DMS114 treated with DMSO at 0.1 percent for 48 hours (cell line): ENCODE data around the gene LYSMD1.

ENCODE experiments used
- DNase-seq: peaks from one replicate; lab custom pipeline; 2025; ENCODE audit not compliant: unreplicated experiment; lab: John Stamatoyannopoulos, UW

Gene LYSMD1

GRCh38 chr1:151142411-151143056 is 23.2 kb downstream of the LYSMD1 start:
- no peak for DNase-seq

- no peak for DNase-seq
These were observed 27.9 kb downstream of the LYSMD1 start for GRCh38 chr1:151137789-151138188.

- DNase-seq, result no peak
These were observed 30.0 kb downstream of the LYSMD1 start for GRCh38 chr1:151135433-151136385.

- DNase-seq, result no peak
These were observed 30.7 kb downstream of the LYSMD1 start for GRCh38 chr1:151134991-151135390.

GRCh38 chr1:151134396-151134795 is 31.3 kb downstream of the LYSMD1 start:
- DNase-seq, result no peak

GRCh38 chr1:151133018-151133806 is 32.5 kb downstream of the LYSMD1 start:
- DNase-seq, result no peak

GRCh38 chr1:151132335-151133017 is 33.2 kb downstream of the LYSMD1 start:
- DNase-seq, result no peak

- DNase-seq, result no peak
These were observed 33.9 kb downstream of the LYSMD1 start for GRCh38 chr1:151131701-151132334.

GRCh38 chr1:151130987-151131586 is 34.6 kb downstream of the LYSMD1 start:
- DNase-seq, result peak; percentile 82

GRCh38 chr1:151128800-151129199 is 36.9 kb downstream of the LYSMD1 start:
- no peak for DNase-seq

- no peak for DNase-seq
These were observed 40.8 kb downstream of the LYSMD1 start for GRCh38 chr1:151124763-151125403.

GRCh38 chr1:151113877-151114276 is 51.8 kb downstream of the LYSMD1 start:
- DNase-seq, result no peak
